Spleen (tissue), 7 donors: ENCODE results near the gene USB1.

Source experiments
- CTCF ChIP-seq, 11 experiments: fragments of 200-600 bp in 7 of 11; fragments of 450-650 bp in 4 of 11; sonication (generic) in 4 of 11; IDR thresholded peaks in 8 of 11; conservative IDR thresholded peaks in 3 of 11; 1 replicate in 7 of 11; 2 replicates in 4 of 11; pipeline versions ENCODE4 v1.4.0 to v1.8.0; 2016 to 2021; ENCODE audit warnings: antibody characterized with exemption in 11 of 11, inconsistent platforms in 4 of 11, mild to moderate bottlenecking in 1 of 11
- POLR2AphosphoS5 ChIP-seq, 3 donors: sonication (generic); formaldehyde crosslinking; IDR thresholded peaks; one replicate each; pipeline ENCODE4 v1.5.1; 2017; ENCODE audit warnings: antibody characterized with exemption in 3 of 3
- donor health status: DM: no; HTN: no; CAD: no; lungs with moderate emphysema.
- donor health status: DM: no; HTN: no; CAD: no.
- donor health status: DM: no; HTN: no; CAD: no.

DNA sequence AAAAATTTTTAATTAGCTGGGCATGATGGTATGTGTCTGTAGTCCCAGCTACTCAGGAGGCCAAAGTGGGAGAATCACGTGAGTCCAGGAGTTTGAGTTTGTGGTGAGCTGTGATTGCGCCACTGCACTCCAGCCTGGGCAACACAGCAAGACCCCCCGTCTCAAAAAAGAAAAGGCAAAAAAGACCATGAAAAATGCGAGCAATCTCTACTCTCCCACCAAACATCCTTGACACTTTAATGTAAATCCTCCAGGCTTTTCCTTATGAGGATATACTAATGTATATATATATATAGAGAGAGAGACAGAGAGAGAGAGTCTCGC, 52.4 kb downstream of the USB1 start:
- TF ChIP-seq POLR2AphosphoS5 (IDR thresholded peaks at IDR 0.05) (no peak), CTCF (IDR thresholded peaks at IDR 0.05 in 8 of 11, conservative IDR thresholded peaks at IDR 0.05 in 3 of 11) (no peak)
